WTC11 (cell line): ENCODE measurements around the gene ABCB8. TPM values are rescaled to one million over a fixed set of nuclear protein-coding genes. Genes with fewer than 3 reads are reported as not detected.
A peak's percentile ranks its signal among the peaks of the same experiment; 100 is the strongest.

ENCODE experiments used
- ATAC-seq: fragments of 200-7000 bp; cut with Tn5 transposase; 2 replicates; pipeline ENCODE4 v1.10.0; 2021; ENCODE audit warnings: mild to moderate bottlenecking, moderate library complexity
- CTCF ChIA-PET: fragments of 300-600 bp; sonication (Branson Sonifier 250); formaldehyde crosslinking; loops from one replicate; lab custom pipeline; 2021; ENCODE audit warnings: antibody characterized with exemption; lab: Charles Lee
- POLR2A ChIA-PET: fragments of 350-600 bp; sonication (Branson Sonifier 250); formaldehyde crosslinking; loops from one replicate; lab custom pipeline; 2021; ENCODE audit warnings: antibody characterized with exemption; lab: Charles Lee
- DNase-seq: peaks from one replicate; pipeline ENCODE4 v3.0.0; 2021; ENCODE audit warnings: low spot score
- H3K27ac Mint-ChIP-seq: 2 replicates; pipeline ENCODE4 v1.8.0; 2021; ENCODE audit warnings: mixed read lengths
- H3K27me3 Mint-ChIP-seq: 2 replicates; pipeline ENCODE4 v1.8.0; 2021; ENCODE audit warnings: low read depth, mild to moderate bottlenecking, moderate library complexity, mixed read lengths
- H3K36me3 Mint-ChIP-seq: 2 replicates; pipeline ENCODE4 v1.8.0; 2021; ENCODE audit warnings: mixed read lengths
- H3K4me1 Mint-ChIP-seq: 2 replicates; pipeline ENCODE4 v1.8.0; 2022; ENCODE audit warnings: mixed read lengths
- H3K4me3 Mint-ChIP-seq: 2 replicates; pipeline ENCODE4 v1.8.0; 2021; ENCODE audit warnings: mild to moderate bottlenecking, moderate library complexity, mixed read lengths
- H3K9me3 Mint-ChIP-seq: 2 replicates; pipeline ENCODE4 v1.8.0; 2021; ENCODE audit warnings: mixed read lengths
- ATF1 ChIP-seq: sonication (generic); formaldehyde crosslinking; IDR thresholded peaks from 2 replicates; pipeline ENCODE4 v1.8.1; 2023; ENCODE audit warnings: mild to moderate bottlenecking, moderate library complexity, missing genetic modification reagents
- ELF4 ChIP-seq: sonication (generic); formaldehyde crosslinking; IDR thresholded peaks from 2 replicates; pipeline ENCODE4 v1.8.1; 2022; ENCODE audit warnings: low read depth, mild to moderate bottlenecking, moderate library complexity, missing genetic modification reagents
- GTF2I ChIP-seq: fragments of 250-450 bp; sonication (Bioruptor Pico); conservative IDR thresholded peaks from 2 replicates; pipeline ENCODE4 v1.4.0; 2021; ENCODE audit warnings: mild to moderate bottlenecking
- NFATC4 ChIP-seq: fragments of 250-450 bp; sonication (Bioruptor Pico); IDR thresholded peaks from 2 replicates; pipeline ENCODE4 v1.9.0; 2021; ENCODE audit warnings: mild to moderate bottlenecking
- ZNF219 ChIP-seq: sonication (generic); formaldehyde crosslinking; IDR thresholded peaks from 2 replicates; pipeline ENCODE4 v1.8.0; 2023; ENCODE audit warnings: missing genetic modification reagents, mild to moderate bottlenecking, borderline replicate concordance
- ZNF263 ChIP-seq: sonication (generic); formaldehyde crosslinking; IDR thresholded peaks from 2 replicates; pipeline ENCODE4 v1.8.1; 2022; ENCODE audit warnings: low read depth, mild to moderate bottlenecking, moderate library complexity, missing genetic modification reagents
- ZNF317 ChIP-seq: sonication (generic); formaldehyde crosslinking; IDR thresholded peaks from 2 replicates; pipeline ENCODE4 v1.8.1; 2023; ENCODE audit warnings: low read depth, mild to moderate bottlenecking, moderate library complexity, missing genetic modification reagents, borderline replicate concordance
- total RNA-seq: library from RNA; stranded (reverse); gene quantifications from 3 replicates; pipeline ENCODE4 v1.2.3, GENCODE V29; 2021
- TF ChIP-seq, protein P1 (sequence below): sonication (generic); formaldehyde crosslinking; IDR thresholded peaks from 2 replicates; pipeline ENCODE4 v1.8.1; 2023; ENCODE audit warnings: mild to moderate bottlenecking, moderate library complexity, missing genetic modification reagents
- TF ChIP-seq, protein P2 (sequence below): sonication (generic); formaldehyde crosslinking; IDR thresholded peaks from 2 replicates; pipeline ENCODE4 v1.8.0; 2022; ENCODE audit warnings: missing genetic modification reagents
- TF ChIP-seq, protein P3 (sequence below): fragments of 250-450 bp; sonication (Bioruptor Pico); IDR thresholded peaks from 2 replicates; pipeline ENCODE4 v1.9.0; 2021; ENCODE audit warnings: mild to moderate bottlenecking
- TF ChIP-seq, protein P4 (sequence below): fragments of 200-600 bp; IDR thresholded peaks from 2 replicates; pipeline ENCODE4 v1.8.0; 2022; ENCODE audit warnings: antibody characterized with exemption
- TF ChIP-seq, protein P5 (sequence below): sonication (generic); formaldehyde crosslinking; IDR thresholded peaks from 2 replicates; pipeline ENCODE4 v1.8.1; 2022; ENCODE audit warnings: missing genetic modification reagents, borderline replicate concordance
- TF ChIP-seq, protein P6 (sequence below): sonication (generic); formaldehyde crosslinking; conservative IDR thresholded peaks from 2 replicates; pipeline ENCODE4 v1.8.1; 2023; ENCODE audit warnings: mild to moderate bottlenecking, low read depth, missing genetic modification reagents, moderate library complexity

The ABCB8 gene
- total RNA-seq, 1 experiment from 2014 or later: 35.9 TPM

DNA sequence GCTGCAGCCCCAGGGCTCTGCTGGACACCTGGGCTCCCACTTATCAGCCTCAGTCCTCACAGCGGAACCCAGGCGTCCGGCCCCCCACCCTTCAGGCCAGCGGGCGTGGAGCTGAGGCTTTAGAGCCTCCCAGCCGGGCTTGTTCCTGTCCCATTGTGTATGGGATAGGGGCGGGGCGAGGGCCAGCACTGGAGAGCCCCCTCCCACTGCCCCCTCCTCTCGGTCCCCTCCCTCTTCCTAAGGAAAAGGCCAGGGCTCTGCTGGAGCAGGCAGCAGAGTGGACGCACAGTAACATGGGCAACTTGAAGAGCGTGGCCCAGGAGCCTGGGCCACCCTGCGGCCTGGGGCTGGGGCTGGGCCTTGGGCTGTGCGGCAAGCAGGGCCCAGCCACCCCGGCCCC is 34.7 kb upstream of the ABCB8 start (continued):
- TF ChIP-seq, protein P1, sequence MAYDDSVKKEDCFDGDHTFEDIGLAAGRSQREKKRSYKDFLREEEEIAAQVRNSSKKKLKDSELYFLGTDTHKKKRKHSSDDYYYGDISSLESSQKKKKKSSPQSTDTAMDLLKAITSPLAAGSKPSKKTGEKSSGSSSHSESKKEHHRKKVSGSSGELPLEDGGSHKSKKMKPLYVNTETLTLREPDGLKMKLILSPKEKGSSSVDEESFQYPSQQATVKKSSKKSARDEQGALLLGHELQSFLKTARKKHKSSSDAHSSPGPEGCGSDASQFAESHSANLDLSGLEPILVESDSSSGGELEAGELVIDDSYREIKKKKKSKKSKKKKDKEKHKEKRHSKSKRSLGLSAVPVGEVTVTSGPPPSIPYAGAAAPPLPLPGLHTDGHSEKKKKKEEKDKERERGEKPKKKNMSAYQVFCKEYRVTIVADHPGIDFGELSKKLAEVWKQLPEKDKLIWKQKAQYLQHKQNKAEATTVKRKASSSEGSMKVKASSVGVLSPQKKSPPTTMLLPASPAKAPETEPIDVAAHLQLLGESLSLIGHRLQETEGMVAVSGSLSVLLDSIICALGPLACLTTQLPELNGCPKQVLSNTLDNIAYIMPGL (CRISPR knock-in tag): no peak
- no peak for TF ChIP-seq ZNF263 (CRISPR knock-in tag)
- no peak for TF ChIP-seq ATF1 (CRISPR knock-in tag)

DNA sequence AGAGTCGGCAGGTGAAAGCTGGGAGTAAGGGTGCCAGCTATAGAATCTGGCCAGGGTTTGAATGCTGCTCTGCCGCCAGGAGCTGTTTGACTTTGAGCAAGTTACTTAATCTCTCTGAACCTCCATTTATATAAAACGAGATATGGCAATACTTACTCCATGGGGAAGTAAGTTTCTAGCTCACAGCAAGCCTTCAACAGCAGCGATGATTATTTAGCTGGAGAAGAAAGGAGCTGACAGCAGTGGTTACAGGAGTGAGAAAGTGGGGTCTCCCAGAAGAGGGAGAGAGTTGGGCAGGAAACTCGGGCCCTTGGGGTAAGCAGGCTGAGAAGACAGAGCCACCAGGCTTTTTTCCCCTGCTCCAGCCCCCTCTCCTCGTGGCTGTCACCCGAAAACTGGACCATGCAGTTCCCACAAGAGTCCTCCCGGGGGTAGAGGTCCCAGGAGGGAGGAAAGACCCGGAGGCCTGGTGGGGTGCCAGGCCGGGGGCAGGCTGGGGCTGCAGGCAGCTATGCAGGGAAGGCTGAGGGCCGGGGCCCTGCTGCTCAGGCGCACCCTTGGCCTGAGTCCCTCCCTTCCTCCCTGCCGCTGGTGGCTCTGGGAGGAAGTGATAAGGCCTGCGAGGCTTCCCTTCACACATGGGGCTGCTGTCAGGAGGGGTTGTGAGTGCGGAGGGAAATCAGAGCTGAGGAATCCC is 34.0 kb upstream of the ABCB8 start:
- Mint-ChIP-seq H3K4me1 (peaks cover 25% of the 10 kb centered on the region), H3K36me3 (peaks cover 12% of the 10 kb centered on the region), H3K9me3 (peaks cover 15% of the 10 kb centered on the region), H3K27me3 (peaks cover 16% of the 10 kb centered on the region), H3K4me3 (no peak overlapping the region), H3K27ac (no peak overlapping the region)
- TF ChIP-seq, protein P2, sequence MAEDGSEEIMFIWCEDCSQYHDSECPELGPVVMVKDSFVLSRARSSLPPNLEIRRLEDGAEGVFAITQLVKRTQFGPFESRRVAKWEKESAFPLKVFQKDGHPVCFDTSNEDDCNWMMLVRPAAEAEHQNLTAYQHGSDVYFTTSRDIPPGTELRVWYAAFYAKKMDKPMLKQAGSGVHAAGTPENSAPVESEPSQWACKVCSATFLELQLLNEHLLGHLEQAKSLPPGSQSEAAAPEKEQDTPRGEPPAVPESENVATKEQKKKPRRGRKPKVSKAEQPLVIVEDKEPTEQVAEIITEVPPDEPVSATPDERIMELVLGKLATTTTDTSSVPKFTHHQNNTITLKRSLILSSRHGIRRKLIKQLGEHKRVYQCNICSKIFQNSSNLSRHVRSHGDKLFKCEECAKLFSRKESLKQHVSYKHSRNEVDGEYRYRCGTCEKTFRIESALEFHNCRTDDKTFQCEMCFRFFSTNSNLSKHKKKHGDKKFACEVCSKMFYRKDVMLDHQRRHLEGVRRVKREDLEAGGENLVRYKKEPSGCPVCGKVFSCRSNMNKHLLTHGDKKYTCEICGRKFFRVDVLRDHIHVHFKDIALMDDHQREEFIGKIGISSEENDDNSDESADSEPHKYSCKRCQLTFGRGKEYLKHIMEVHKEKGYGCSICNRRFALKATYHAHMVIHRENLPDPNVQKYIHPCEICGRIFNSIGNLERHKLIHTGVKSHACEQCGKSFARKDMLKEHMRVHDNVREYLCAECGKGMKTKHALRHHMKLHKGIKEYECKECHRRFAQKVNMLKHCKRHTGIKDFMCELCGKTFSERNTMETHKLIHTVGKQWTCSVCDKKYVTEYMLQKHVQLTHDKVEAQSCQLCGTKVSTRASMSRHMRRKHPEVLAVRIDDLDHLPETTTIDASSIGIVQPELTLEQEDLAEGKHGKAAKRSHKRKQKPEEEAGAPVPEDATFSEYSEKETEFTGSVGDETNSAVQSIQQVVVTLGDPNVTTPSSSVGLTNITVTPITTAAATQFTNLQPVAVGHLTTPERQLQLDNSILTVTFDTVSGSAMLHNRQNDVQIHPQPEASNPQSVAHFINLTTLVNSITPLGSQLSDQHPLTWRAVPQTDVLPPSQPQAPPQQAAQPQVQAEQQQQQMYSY: 0 out of 2 replicates have a peak, but pooled peaks have one; percentile 28
- no peak for TF ChIP-seq ELF4 (CRISPR knock-in tag)
- ChIA-PET CTCF (interaction anchor here (0.6 to 4.2 kb wide), 16 partner anchors 9 to 216 kb away, joined by 3 to 36 read pairs (median 4); partner anchors contain the start of gene ABCB8), POLR2A (interaction anchor here (1.0 kb wide), 1 partner anchor 25 kb away, joined by 3 read pairs; no protein-coding TSS in a partner anchor)
- ATAC-seq (no peak), DNase-seq (no peak)

DNA sequence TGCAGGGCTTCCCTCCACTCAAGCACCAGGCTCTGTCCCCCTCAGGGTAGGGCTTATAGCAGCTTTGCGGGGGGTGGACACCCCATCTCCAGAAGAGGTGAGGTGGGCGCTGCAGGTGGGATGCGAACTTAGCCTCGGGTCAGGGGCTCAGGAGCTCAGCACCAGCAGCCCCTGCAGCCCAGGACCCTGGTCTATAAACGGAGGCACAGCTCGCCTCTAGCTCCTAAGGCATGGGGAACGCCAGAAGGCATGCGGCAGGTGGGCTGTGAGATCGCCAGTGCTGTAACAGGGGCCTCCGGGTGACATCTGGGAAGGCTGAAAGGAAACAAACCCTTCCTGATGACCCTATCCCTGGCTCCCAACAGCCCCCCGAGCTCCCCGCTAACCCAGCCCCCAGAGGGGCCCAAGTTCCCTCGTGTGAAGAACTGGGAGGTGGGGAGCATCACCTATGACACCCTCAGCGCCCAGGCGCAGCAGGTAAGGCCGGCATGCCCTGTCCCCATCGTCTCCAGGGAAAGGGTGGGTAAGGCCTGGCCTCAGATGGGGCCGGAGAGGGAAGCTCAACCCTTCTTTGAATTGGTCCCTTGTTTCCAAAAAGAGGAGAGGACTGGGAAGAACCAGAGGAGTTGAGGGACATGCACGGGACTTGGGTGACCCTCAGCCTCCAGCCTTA is 33.3 kb upstream of the ABCB8 start:
- Mint-ChIP-seq H3K4me1 (peaks cover 20% of the 10 kb centered on the region), H3K27me3 (peaks cover 12% of the 10 kb centered on the region), H3K36me3 (peaks cover 11% of the 10 kb centered on the region), H3K27ac (no peak overlapping the region), H3K4me3 (no peak overlapping the region), H3K9me3 (peaks cover 15% of the 10 kb centered on the region)
- POLR2A ChIA-PET: interaction anchor here (0.6 to 1.0 kb wide), 2 partner anchors 24 to 38 kb away, joined by 3 read pairs; no protein-coding TSS in a partner anchor
- CTCF ChIA-PET: interaction anchor here (0.6 to 4.2 kb wide), 13 partner anchors 9 to 216 kb away, joined by 3 to 36 read pairs (median 5); partner anchors contain the start of gene ABCB8
- ATAC-seq (no peak), DNase-seq (no peak)
- TF ChIP-seq, protein P3, sequence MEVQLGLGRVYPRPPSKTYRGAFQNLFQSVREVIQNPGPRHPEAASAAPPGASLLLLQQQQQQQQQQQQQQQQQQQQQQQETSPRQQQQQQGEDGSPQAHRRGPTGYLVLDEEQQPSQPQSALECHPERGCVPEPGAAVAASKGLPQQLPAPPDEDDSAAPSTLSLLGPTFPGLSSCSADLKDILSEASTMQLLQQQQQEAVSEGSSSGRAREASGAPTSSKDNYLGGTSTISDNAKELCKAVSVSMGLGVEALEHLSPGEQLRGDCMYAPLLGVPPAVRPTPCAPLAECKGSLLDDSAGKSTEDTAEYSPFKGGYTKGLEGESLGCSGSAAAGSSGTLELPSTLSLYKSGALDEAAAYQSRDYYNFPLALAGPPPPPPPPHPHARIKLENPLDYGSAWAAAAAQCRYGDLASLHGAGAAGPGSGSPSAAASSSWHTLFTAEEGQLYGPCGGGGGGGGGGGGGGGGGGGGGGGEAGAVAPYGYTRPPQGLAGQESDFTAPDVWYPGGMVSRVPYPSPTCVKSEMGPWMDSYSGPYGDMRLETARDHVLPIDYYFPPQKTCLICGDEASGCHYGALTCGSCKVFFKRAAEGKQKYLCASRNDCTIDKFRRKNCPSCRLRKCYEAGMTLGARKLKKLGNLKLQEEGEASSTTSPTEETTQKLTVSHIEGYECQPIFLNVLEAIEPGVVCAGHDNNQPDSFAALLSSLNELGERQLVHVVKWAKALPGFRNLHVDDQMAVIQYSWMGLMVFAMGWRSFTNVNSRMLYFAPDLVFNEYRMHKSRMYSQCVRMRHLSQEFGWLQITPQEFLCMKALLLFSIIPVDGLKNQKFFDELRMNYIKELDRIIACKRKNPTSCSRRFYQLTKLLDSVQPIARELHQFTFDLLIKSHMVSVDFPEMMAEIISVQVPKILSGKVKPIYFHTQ (CRISPR knock-in tag): no peak
- TF ChIP-seq, protein P4, sequence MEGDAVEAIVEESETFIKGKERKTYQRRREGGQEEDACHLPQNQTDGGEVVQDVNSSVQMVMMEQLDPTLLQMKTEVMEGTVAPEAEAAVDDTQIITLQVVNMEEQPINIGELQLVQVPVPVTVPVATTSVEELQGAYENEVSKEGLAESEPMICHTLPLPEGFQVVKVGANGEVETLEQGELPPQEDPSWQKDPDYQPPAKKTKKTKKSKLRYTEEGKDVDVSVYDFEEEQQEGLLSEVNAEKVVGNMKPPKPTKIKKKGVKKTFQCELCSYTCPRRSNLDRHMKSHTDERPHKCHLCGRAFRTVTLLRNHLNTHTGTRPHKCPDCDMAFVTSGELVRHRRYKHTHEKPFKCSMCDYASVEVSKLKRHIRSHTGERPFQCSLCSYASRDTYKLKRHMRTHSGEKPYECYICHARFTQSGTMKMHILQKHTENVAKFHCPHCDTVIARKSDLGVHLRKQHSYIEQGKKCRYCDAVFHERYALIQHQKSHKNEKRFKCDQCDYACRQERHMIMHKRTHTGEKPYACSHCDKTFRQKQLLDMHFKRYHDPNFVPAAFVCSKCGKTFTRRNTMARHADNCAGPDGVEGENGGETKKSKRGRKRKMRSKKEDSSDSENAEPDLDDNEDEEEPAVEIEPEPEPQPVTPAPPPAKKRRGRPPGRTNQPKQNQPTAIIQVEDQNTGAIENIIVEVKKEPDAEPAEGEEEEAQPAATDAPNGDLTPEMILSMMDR: no peak
- TF ChIP-seq NFATC4 (CRISPR knock-in tag) (no peak), ZNF219 (CRISPR knock-in tag) (no peak), ZNF317 (CRISPR knock-in tag) (no peak), GTF2I (CRISPR knock-in tag) (no peak)
- TF ChIP-seq, protein P5, sequence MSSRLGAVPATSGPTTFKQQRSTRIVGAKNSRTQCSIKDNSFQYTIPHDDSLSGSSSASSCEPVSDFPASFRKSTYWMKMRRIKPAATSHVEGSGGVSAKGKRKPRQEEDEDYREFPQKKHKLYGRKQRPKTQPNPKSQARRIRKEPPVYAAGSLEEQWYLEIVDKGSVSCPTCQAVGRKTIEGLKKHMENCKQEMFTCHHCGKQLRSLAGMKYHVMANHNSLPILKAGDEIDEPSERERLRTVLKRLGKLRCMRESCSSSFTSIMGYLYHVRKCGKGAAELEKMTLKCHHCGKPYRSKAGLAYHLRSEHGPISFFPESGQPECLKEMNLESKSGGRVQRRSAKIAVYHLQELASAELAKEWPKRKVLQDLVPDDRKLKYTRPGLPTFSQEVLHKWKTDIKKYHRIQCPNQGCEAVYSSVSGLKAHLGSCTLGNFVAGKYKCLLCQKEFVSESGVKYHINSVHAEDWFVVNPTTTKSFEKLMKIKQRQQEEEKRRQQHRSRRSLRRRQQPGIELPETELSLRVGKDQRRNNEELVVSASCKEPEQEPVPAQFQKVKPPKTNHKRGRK (CRISPR knock-in tag): no peak
- TF ChIP-seq, protein P6, sequence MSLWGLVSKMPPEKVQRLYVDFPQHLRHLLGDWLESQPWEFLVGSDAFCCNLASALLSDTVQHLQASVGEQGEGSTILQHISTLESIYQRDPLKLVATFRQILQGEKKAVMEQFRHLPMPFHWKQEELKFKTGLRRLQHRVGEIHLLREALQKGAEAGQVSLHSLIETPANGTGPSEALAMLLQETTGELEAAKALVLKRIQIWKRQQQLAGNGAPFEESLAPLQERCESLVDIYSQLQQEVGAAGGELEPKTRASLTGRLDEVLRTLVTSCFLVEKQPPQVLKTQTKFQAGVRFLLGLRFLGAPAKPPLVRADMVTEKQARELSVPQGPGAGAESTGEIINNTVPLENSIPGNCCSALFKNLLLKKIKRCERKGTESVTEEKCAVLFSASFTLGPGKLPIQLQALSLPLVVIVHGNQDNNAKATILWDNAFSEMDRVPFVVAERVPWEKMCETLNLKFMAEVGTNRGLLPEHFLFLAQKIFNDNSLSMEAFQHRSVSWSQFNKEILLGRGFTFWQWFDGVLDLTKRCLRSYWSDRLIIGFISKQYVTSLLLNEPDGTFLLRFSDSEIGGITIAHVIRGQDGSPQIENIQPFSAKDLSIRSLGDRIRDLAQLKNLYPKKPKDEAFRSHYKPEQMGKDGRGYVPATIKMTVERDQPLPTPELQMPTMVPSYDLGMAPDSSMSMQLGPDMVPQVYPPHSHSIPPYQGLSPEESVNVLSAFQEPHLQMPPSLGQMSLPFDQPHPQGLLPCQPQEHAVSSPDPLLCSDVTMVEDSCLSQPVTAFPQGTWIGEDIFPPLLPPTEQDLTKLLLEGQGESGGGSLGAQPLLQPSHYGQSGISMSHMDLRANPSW (CRISPR knock-in tag): no peak
